ENCODE data around the gene PPP1R12A. TPM values are rescaled to one million over a fixed set of nuclear protein-coding genes. Genes with fewer than 3 reads are reported as not detected.

PPP1R12A gene
- total and polyA plus RNA-seq, 4 donors: 13.2 to 250 (median 38.2) TPM

DNA sequence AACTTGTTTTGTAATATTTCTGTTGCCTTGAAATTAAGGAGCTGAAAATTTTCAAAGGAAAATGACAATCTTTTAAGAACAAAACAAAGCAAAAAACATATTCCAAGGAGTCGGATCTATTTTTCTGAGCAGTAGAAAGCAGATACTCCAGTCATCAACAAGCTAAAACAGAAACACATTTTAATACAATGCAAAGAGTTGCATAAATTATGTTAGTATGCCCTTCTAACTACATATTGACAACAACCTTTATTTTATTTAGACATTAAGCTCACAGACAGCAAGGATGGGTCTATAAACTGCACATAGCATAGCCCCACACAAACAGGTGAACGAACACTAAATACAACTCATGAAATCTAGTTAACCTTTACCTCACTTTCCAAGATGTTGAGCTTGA, 106.0 kb downstream of the PPP1R12A start:
- Histone ChIP-seq H3K36me3 (ENCODE audit: control insufficient read depth in 4 of 4, insufficient read depth in 4 of 4, low read length in 4 of 4) (peaks cover 0 to 10% (median 5%) of the 10 kb centered on the region in 4 donors), H3K9ac (ENCODE audit: insufficient read depth in 1 of 2, low read length in 2 of 2) (no peak overlapping the region), H3K4me1 (ENCODE audit: control insufficient read depth in 5 of 5, insufficient read depth in 5 of 5, low read length in 5 of 5) (peaks cover 0 to 6% (median 0%) of the 10 kb centered on the region in 5 donors), H3K27ac (ENCODE audit: low read depth in 1 of 2, low read length in 1 of 2) (no peak overlapping the region), H3K27me3 (ENCODE audit: control insufficient read depth in 3 of 3, insufficient read depth in 3 of 3, low read length in 2 of 3) (no peaks in the 10 kb centered on the region), H3K4me3 (no peak overlapping the region), H3K9me3 (ENCODE audit: control insufficient read depth in 4 of 4, insufficient read depth in 3 of 4, low read length in 3 of 4) (no peaks in the 10 kb centered on the region)
- TF ChIP-seq, protein P1, sequence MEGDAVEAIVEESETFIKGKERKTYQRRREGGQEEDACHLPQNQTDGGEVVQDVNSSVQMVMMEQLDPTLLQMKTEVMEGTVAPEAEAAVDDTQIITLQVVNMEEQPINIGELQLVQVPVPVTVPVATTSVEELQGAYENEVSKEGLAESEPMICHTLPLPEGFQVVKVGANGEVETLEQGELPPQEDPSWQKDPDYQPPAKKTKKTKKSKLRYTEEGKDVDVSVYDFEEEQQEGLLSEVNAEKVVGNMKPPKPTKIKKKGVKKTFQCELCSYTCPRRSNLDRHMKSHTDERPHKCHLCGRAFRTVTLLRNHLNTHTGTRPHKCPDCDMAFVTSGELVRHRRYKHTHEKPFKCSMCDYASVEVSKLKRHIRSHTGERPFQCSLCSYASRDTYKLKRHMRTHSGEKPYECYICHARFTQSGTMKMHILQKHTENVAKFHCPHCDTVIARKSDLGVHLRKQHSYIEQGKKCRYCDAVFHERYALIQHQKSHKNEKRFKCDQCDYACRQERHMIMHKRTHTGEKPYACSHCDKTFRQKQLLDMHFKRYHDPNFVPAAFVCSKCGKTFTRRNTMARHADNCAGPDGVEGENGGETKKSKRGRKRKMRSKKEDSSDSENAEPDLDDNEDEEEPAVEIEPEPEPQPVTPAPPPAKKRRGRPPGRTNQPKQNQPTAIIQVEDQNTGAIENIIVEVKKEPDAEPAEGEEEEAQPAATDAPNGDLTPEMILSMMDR (IDR thresholded peaks at IDR 0.05; ENCODE audit: control extremely low read depth, extremely low read depth): no peak
- DNase-seq (no peak), ATAC-seq (ENCODE audit: insufficient read depth, low FRiP score) (no peak)
- 95 to 98% methylated on average over 2 of the region's 2 CpGs for WGBS, 2 donors

DNA sequence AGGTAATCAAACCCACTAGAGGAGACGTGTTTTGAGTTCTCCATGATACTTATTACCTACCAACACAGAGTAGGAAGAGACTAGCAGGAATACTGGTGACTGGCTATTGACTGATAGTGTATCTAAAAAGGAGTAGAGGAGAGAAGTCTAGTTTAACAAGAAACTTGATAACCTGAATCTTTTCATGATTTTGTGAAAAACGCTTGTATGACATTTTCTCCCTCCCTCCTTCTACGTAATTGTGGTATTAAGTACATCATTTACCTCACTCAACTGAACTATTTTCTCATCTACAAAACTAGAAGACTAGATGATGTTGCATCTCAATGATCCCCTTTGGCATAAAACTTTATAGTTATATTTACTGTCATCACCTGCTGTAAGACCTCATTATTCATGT, 107.4 kb downstream of the PPP1R12A start:
- Histone ChIP-seq H3K27me3 (ENCODE audit: control insufficient read depth in 3 of 3, insufficient read depth in 3 of 3, low read length in 2 of 3) (no peaks in the 10 kb centered on the region), H3K4me3 (no peak overlapping the region), H3K9ac (ENCODE audit: insufficient read depth in 1 of 2, low read length in 2 of 2) (no peak overlapping the region), H3K9me3 (ENCODE audit: control insufficient read depth in 4 of 4, insufficient read depth in 3 of 4, low read length in 3 of 4) (no peaks in the 10 kb centered on the region), H3K4me1 (ENCODE audit: control insufficient read depth in 5 of 5, insufficient read depth in 5 of 5, low read length in 5 of 5) (peaks cover 0 to 4% (median 0%) of the 10 kb centered on the region in 5 donors), H3K27ac (ENCODE audit: low read depth in 1 of 2, low read length in 1 of 2) (no peak overlapping the region), H3K36me3 (ENCODE audit: control insufficient read depth in 4 of 4, insufficient read depth in 4 of 4, low read length in 4 of 4) (peaks cover 0 to 10% (median 5%) of the 10 kb centered on the region in 4 donors)
- DNase-seq: no peak
- no peak for ATAC-seq (ENCODE audit: insufficient read depth, low FRiP score)
- TF ChIP-seq, protein P1 (IDR thresholded peaks at IDR 0.05; ENCODE audit: control extremely low read depth, extremely low read depth): no peak
- 97 to 98% methylated on average over 3 of the region's 3 CpGs for whole genome bisulfite sequencing, 2 donors

DNA sequence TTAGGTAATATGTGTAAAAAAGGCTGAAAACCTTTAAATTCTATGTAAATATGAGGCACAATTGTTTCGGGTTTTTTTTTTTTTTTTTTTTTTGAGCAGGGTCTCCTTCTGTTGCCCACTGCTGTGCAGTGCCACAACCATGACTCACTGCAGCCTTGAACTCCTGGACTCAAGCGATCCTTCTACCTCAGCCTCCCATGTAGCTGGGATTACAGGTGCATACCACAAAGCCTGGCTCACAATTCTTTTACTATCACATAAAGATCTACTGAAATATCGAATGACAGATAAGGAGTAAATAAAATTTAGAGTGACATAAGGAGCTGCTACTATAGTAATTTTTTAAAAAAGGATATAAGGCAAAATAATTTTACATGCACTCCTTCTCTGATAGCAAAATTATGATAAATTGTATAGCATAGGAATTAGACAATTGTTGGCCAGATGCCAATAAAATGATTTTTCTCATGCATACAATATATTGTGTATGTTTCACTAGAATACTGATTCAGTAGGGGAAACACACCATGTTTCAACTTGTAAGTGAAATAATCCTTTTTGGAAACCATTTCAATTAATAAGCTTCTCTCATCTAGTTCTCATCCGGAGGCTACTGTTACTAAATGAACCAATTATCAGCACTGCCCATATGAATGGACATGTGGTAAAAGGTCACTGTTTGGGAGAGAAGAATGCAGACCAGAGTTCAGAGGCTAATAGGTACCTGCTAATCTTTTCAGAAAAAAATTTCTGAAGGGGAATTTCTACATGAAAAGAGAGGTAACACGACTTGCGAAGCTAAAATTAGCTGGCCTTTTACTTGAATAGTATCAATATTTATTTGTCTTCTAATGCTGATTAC, 108.4 kb downstream of the PPP1R12A start:
- Histone ChIP-seq H3K9ac (ENCODE audit: insufficient read depth in 1 of 2, low read length in 2 of 2) (no peak overlapping the region), H3K4me3 (no peak overlapping the region), H3K9me3 (ENCODE audit: control insufficient read depth in 4 of 4, insufficient read depth in 3 of 4, low read length in 3 of 4) (no peaks in the 10 kb centered on the region), H3K4me1 (ENCODE audit: control insufficient read depth in 5 of 5, insufficient read depth in 5 of 5, low read length in 5 of 5) (peaks cover 0 to 4% (median 0%) of the 10 kb centered on the region in 5 donors), H3K27ac (ENCODE audit: low read depth in 1 of 2, low read length in 1 of 2) (no peak overlapping the region), H3K36me3 (ENCODE audit: control insufficient read depth in 4 of 4, insufficient read depth in 4 of 4, low read length in 4 of 4) (peaks cover 0 to 11% (median 5%) of the 10 kb centered on the region in 4 donors), H3K27me3 (ENCODE audit: control insufficient read depth in 3 of 3, insufficient read depth in 3 of 3, low read length in 2 of 3) (no peaks in the 10 kb centered on the region)
- 95 to 96% methylated on average over 6 of the region's 6 CpGs for WGBS, 2 donors
- no peak for DNase-seq
- TF ChIP-seq, protein P1 (IDR thresholded peaks at IDR 0.05; ENCODE audit: control extremely low read depth, extremely low read depth): no peak
- no peak for ATAC-seq (ENCODE audit: insufficient read depth, low FRiP score)
